Pancreas (tissue), 10 donors: ENCODE measurements around the gene CAMSAP1. TPM values are rescaled to one million over a fixed set of nuclear protein-coding genes. Genes with fewer than 3 reads are reported as not detected.

Experiments
- ATAC-seq, 4 donors: fragments of 200-7000 bp; cut with Tn5 transposase; one replicate each; pipeline versions ENCODE4 v1.8.0 to v1.9.1; 2020; ENCODE audit warnings: mild to moderate bottlenecking in 4 of 4, moderate library complexity in 4 of 4
- DNase-seq, 6 donors: peaks; one replicate each; pipeline ENCODE4 v3.0.0-alpha.2; 2020
- FAIRE-seq: peaks from 2 replicates; lab custom pipeline; 2012; peaks lifted over from hg19 to GRCh38; lab: Jason Lieb, UNC
- H3K27ac ChIP-seq, 4 donors: fragments of 200-600 bp; sonication (generic); 1 replicate in 3 of 4; 2 replicates in 1 of 4; pipeline versions ENCODE4 v1.5.0 to v1.8.0; 2020
- H3K27me3 ChIP-seq, 4 donors: fragments of 200-600 bp; one replicate each; pipeline ENCODE4 v1.8.0; 2021
- H3K36me3 ChIP-seq, 3 donors: fragments of 200-600 bp; sonication (generic) in 1 of 3; one replicate each; pipeline versions ENCODE4 v1.5.0 to v1.8.0; 2020 to 2021
- H3K4me1 ChIP-seq, 3 donors: fragments of 200-600 bp; one replicate each; pipeline ENCODE4 v1.8.0; 2021
- H3K4me3 ChIP-seq, 4 donors: fragments of 200-600 bp; sonication (generic) in 2 of 4; one replicate each; pipeline versions ENCODE4 v1.5.0 to v1.8.0; 2020 to 2021
- H3K9me3 ChIP-seq, 4 donors: fragments of 200-600 bp; one replicate each; pipeline ENCODE4 v1.8.0; 2021
- CTCF ChIP-seq, 4 donors: fragments of 200-600 bp; sonication (generic) in 3 of 4; IDR thresholded peaks; one replicate each; pipeline versions ENCODE4 v1.5.0 to v1.8.0; 2021; ENCODE audit warnings: antibody characterized with exemption in 4 of 4
- WGBS, 2 donors: extraction: QIAGEN DNeasy Blood & Tissue Kit; methylation state at CpG; one replicate each; pipeline ENCODE4 v1.1.7; 2013; 5-methylcytosine and 5-hydroxymethylcytosine counted together
- intact Hi-C, 3 donors: fragments of 100-400 bp; cut with DNase I; formaldehyde crosslinking; loops; one replicate each; pipeline versions ENCODE4 v1.11.1 to v1.14.2; 2022
- polyA plus RNA-seq, 2 donors: library from polyadenylated mRNA; stranded (reverse); fragments of 200-250 nt; gene quantifications; one replicate each; pipeline ENCODE4 v1.2.3, GENCODE V29; 2013
- total RNA-seq, 6 donors: library from RNA; stranded (reverse); fragmentation: NEBNext Ultra II Directional in 4 of 6; extraction: Animal tissue kit (Norgen Biotek cat#: 25700) in 4 of 6; gene quantifications; one replicate each; pipeline versions ENCODE4 v1.2.1 to v1.2.4, GENCODE V29; 2021 to 2023
- donor health status: healthy with polysubstance abuse.
- donor health status: DM: no; HTN: no; CAD: no; lungs with moderate emphysema.
- donor health status: DM: no; HTN: no; CAD: no.
- donor health status: control.
- donor health status: control.
- donor health status: Bipolar disorder and iron deficiency.
- donor health status: DM: yes; HTN: yes; CAD: no.
- donor health status: DM: no; HTN: no; CAD: no.
- donor health status: DM: no; HTN: no; CAD: no.
- donor health status: DM: yes; HTN: yes; CAD: no.

Gene CAMSAP1
- total and polyA plus RNA-seq, 8 donors = 3.8 to 20.1 (median 12.7) TPM

DNA sequence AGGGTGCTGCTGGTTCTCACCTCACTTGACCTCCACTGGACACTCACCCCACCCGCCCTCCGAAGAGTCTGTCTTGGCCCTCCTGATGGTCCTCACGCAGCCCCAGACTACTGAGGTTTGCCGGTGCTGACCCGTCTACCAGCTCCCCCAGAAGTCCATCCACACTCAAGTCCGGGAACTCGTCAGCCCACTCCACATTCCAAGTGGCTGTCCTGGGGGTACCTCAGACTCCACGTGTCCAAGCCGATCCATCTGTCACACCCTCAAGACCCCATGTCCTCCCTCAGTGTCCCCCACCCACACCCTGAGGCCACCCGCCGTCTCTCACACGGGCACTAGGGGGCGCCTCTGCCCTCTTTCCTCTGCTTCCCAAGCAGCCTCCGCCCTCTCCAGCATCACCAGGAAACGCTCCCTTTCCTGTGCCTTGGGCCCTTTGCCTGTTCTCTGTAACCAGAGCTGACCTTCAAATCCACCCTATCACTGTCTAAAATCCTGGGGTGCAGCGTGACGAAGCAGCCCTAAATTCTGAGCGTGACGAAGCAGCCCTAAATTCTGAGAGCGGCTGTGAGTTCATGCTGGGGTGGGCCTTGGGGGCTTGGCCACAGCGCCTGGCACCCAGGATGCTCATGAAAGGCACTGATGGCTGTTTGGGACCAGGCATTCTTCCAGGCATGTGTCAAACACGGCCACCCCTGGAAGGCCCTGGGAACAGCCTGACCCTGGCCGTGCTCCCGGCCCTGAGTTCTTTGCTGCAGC is 109.7 kb downstream of the CAMSAP1 start:
- Histone ChIP-seq H3K9me3 (no peaks in the 10 kb centered on the region), H3K27ac (no peak overlapping the region), H3K27me3 (no peaks in the 10 kb centered on the region), H3K4me3 (no peak overlapping the region), H3K4me1 (no peaks in the 10 kb centered on the region), H3K36me3 (no peaks in the 10 kb centered on the region)
- WGBS, 2 donors = 30 to 35% methylated on average over 24 of the region's 24 CpGs
- peak in 3 of 6 donors; percentile 25 to 51 (median 38) for DNase-seq
- ATAC-seq = peak in 3 of 4 donors; percentile 59 to 77 (median 67)
- intact Hi-C loops = no loop called here
- no peak for FAIRE-seq
- TF ChIP-seq CTCF (IDR thresholded peaks at IDR 0.05) = peak in 3 of 4 donors; percentile 15 to 34 (median 24)

GRCh38 chr9:135796784-135797485 is 110.4 kb downstream of the CAMSAP1 start:
- H3K36me3 ChIP-seq = no peaks in the 10 kb centered on the region
- ATAC-seq (peak in 1 of 4 donors; percentile 19), FAIRE-seq (no peak), DNase-seq (peak in 2 of 6 donors; percentile 12 to 54)
- H3K4me3 ChIP-seq = no peak overlapping the region
- H3K27me3 ChIP-seq = no peaks in the 10 kb centered on the region
- 58 to 67% methylated on average over 12 to 22 of the region's 22 CpGs for WGBS, 2 donors
- TF ChIP-seq CTCF (IDR thresholded peaks at IDR 0.05) = no peak
- H3K27ac ChIP-seq = no peak overlapping the region
- intact Hi-C loops = no loop called here
- no peaks in the 10 kb centered on the region for H3K9me3 ChIP-seq
- H3K4me1 ChIP-seq = no peaks in the 10 kb centered on the region

- Histone ChIP-seq H3K9me3 (no peaks in the 10 kb centered on the region), H3K27me3 (no peaks in the 10 kb centered on the region), H3K36me3 (no peaks in the 10 kb centered on the region), H3K4me3 (no peak overlapping the region), H3K27ac (no peak overlapping the region), H3K4me1 (no peaks in the 10 kb centered on the region)
- TF ChIP-seq CTCF (IDR thresholded peaks at IDR 0.05) = no peak
- intact Hi-C loops = no loop called here
- no peak for DNase-seq
- ATAC-seq = no peak
- FAIRE-seq = no peak
- 76 to 85% methylated on average over 4 of the region's 4 CpGs for WGBS, 2 donors
These were observed 112.0 kb downstream of the CAMSAP1 start for GRCh38 chr9:135795391-135795790.

- intact Hi-C loops = no loop called here
- DNase-seq = peak in 1 of 6 donors; percentile 54
- no peaks in the 10 kb centered on the region for H3K36me3 ChIP-seq
- WGBS, 2 donors = 67 to 86% methylated on average over 15 of the region's 15 CpGs
- no peak for TF ChIP-seq CTCF (IDR thresholded peaks at IDR 0.05)
- no peak overlapping the region for H3K27ac ChIP-seq
- H3K4me3 ChIP-seq = no peak overlapping the region
- no peak for FAIRE-seq
- H3K9me3 ChIP-seq = no peaks in the 10 kb centered on the region
- H3K4me1 ChIP-seq = no peaks in the 10 kb centered on the region
- no peak for ATAC-seq
- H3K27me3 ChIP-seq = no peaks in the 10 kb centered on the region
These were observed 112.9 kb downstream of the CAMSAP1 start for GRCh38 chr9:135794361-135794885.
